C4-2B (cell line): ENCODE results near the gene GORASP2.

Experiments used
- CTCF ChIP-seq: fragments of 450-650 bp; conservative IDR thresholded peaks from 2 replicates; pipeline ENCODE4 v1.5.1; 2017; ENCODE audit warnings: mild to moderate bottlenecking
- ZFX ChIP-seq: fragments of 450-650 bp; IDR thresholded peaks from 2 replicates; pipeline ENCODE4 v1.6.1; 2017

DNA sequence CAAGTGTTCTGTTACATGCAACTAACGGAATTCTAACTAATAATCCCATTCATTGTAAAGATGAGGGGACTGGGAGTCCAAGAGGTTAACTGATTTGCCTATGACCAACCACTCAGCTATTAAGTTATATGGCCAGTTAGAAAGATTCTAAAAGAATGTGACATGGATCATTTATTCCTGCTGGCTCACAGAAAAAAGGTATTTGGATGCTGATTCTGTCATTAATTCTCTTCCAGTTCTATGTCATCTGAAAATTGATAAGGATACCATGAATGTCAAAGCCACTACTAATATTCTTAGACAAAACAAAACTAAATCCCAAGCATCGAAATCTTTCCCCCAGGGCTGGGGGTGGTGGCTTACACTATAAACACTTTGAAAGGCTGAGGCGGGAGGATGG is 41.2 kb upstream of the GORASP2 start:
- TF ChIP-seq CTCF (no peak), ZFX (no peak)
